Measurements from ENCODE around the gene GNG7. TPM values are rescaled to one million over a fixed set of nuclear protein-coding genes. Genes with fewer than 3 reads are reported as not detected.

The GNG7 gene
- total and polyA plus RNA-seq, 10 of the 15 experiments (the other 5 are each of a cell fraction or from before 2014, with no cell fraction given): 1.9 to 13.6 (median 6.5) TPM

GRCh38 chr19:2727640-2727944 lies 25.1 kb upstream of the GNG7 start (continued):
- TF ChIP-seq, protein P1, sequence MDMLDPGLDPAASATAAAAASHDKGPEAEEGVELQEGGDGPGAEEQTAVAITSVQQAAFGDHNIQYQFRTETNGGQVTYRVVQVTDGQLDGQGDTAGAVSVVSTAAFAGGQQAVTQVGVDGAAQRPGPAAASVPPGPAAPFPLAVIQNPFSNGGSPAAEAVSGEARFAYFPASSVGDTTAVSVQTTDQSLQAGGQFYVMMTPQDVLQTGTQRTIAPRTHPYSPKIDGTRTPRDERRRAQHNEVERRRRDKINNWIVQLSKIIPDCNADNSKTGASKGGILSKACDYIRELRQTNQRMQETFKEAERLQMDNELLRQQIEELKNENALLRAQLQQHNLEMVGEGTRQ (IDR thresholded peaks at IDR 0.05; ENCODE audit: borderline replicate concordance, low read depth, low read length): no peak
- TF ChIP-seq E2F8 (IDR thresholded peaks at IDR 0.05; ENCODE audit: low read depth, partially characterized antibody) (no peak), CREM (IDR thresholded peaks at IDR 0.05; ENCODE audit: low read depth) (no peak), NFYA (IDR thresholded peaks at IDR 0.05; ENCODE audit: borderline replicate concordance, low read depth, low read length) (no peak)

- Histone ChIP-seq H3K4me1 (ENCODE audit: control insufficient read depth, insufficient read depth, low read length) (no peaks in the 10 kb centered on the region), H4K20me1 (ENCODE audit: control insufficient read depth, insufficient read depth) (no peaks in the 10 kb centered on the region), H2AFZ (ENCODE audit: control insufficient read depth, low read depth, low read length) (no peak overlapping the region), H3K79me2 (ENCODE audit: control insufficient read depth, insufficient read depth, low read length) (no peaks in the 10 kb centered on the region), H3K9ac (ENCODE audit: control insufficient read depth, insufficient read depth, low read length) (no peak overlapping the region), H3K36me3 (ENCODE audit: control insufficient read depth in 2 of 2, insufficient read depth in 2 of 2, low read length in 1 of 2) (no peaks in the 10 kb centered on the region), H3K27ac (ENCODE audit: control insufficient read depth, insufficient read depth) (no peak overlapping the region), H3K9me3 (replicated peaks; ENCODE audit: control insufficient read depth, insufficient read depth, low read length) (no peaks in the 10 kb centered on the region), H3K4me2 (ENCODE audit: control insufficient read depth, insufficient read depth) (no peak overlapping the region), H3K4me3 (no peak overlapping the region), H3K27me3 (replicated peaks in 1 of 2; ENCODE audit: control insufficient read depth in 2 of 2, insufficient read depth in 2 of 2, low read length in 1 of 2) (peaks cover 0 to 2% of the 10 kb centered on the region in 2 experiments; a peak in 1 of 4 replicates)
- POLR2A ChIA-PET: no interaction called here
- ATAC-seq (peak; percentile 62), DNase-seq (ENCODE audit: low read depth, low spot score) (no peak), FAIRE-seq (no peak)
- CTCF ChIA-PET: interaction anchor here (1.3 kb wide), 1 partner anchor 79 kb away, joined by 3 read pairs; no protein-coding TSS in a partner anchor
- RAD21 ChIA-PET (ENCODE audit: unreplicated experiment): interaction anchor here (1.6 kb wide), 1 partner anchor 79 kb away, joined by 7 read pairs; no protein-coding TSS in a partner anchor
- SMC1A ChIA-PET (ENCODE audit: uncharacterized antibody, unreplicated experiment): interaction anchor here (1.0 kb wide), 1 partner anchor 79 kb away, joined by 3 read pairs; no protein-coding TSS in a partner anchor
- intact Hi-C loops (cut with micrococcal nuclease; ENCODE audit: unreplicated experiment) (no loop called here), in situ Hi-C loops (cut with MboI) (no loop called here)
- 18% methylated on average over 26 of the region's 26 CpGs for WGBS (ENCODE audit: insufficient coverage, insufficient replicate concordance, low lambda C conversion rate, missing lambda C conversion rate)
- BruUV-seq (replicated peaks): no TSS peak
- no peak for TF ChIP-seq TAF1 (IDR thresholded peaks at IDR 0.05; ENCODE audit: borderline replicate concordance, low read depth, low read length)
- no peak for TF ChIP-seq KDM1A (IDR thresholded peaks at IDR 0.05; ENCODE audit: borderline replicate concordance)
- no peak for TF ChIP-seq POLR2AphosphoS2 (IDR thresholded peaks at IDR 0.05; ENCODE audit: low read depth, low read length)
- TF ChIP-seq SMC3 (IDR thresholded peaks at IDR 0.05; ENCODE audit: borderline replicate concordance, low read length): no peak
- TF ChIP-seq USF1 (IDR thresholded peaks at IDR 0.05; ENCODE audit: borderline replicate concordance, extremely low read length, insufficient read depth, low read depth, low read length): no peak
- TF ChIP-seq, protein P2, sequence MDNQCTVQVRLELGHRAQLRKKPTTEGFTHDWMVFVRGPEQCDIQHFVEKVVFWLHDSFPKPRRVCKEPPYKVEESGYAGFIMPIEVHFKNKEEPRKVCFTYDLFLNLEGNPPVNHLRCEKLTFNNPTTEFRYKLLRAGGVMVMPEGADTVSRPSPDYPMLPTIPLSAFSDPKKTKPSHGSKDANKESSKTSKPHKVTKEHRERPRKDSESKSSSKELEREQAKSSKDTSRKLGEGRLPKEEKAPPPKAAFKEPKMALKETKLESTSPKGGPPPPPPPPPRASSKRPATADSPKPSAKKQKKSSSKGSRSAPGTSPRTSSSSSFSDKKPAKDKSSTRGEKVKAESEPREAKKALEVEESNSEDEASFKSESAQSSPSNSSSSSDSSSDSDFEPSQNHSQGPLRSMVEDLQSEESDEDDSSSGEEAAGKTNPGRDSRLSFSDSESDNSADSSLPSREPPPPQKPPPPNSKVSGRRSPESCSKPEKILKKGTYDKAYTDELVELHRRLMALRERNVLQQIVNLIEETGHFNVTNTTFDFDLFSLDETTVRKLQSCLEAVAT (IDR thresholded peaks at IDR 0.05): no peak
- no peak for TF ChIP-seq FOXM1 (IDR thresholded peaks at IDR 0.05; ENCODE audit: low read depth, low read length)
- TF ChIP-seq NR2C1 (IDR thresholded peaks at IDR 0.05): no peak
- no peak for TF ChIP-seq SPI1 (IDR thresholded peaks at IDR 0.05; ENCODE audit: borderline replicate concordance, insufficient read depth, low read depth, low read length)
- no peak for TF ChIP-seq ZNF207 (IDR thresholded peaks at IDR 0.05; ENCODE audit: borderline replicate concordance)
- TF ChIP-seq RAD21 (IDR thresholded peaks at IDR 0.05; ENCODE audit: insufficient read depth, low read depth, low read length): no peak
- no peak for TF ChIP-seq CEBPB (IDR thresholded peaks at IDR 0.05; ENCODE audit: borderline replicate concordance in 1 of 2, low read depth in 2 of 2, low read length in 2 of 2)
These were observed 24.6 kb upstream of the GNG7 start for GRCh38 chr19:2726904-2727639.

Data from GM12878 (cell line).